Measurements from ENCODE around the gene RIPOR1.

Gene RIPOR1

DNA sequence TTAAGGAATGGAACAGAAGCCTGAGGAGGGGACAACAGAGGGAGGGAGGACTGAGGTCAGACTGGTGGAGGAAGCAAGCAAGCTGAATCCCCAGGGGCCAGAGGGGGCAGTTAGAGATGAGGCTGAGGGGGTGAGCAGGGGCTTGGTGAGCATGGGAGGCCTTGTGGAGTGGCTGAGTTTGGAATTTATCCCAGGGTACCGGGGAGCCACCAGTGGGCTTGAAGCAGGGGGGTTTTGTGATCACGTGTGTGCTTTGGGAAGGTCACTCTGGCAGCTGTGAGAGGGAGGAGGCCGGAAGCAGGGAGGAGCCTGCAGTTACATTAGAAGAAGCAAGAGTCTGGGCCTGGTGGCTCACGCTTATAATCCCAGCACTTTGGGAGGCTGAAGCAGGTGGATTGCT is 23.8 kb downstream of the RIPOR1 start:
- H3F3A ChIP-seq (ENCODE audit: insufficient read depth, low read length), result peaks cover 6% of the 10 kb centered on the region; the same call in 1 of the 2 replicates
- H3K9me2 ChIP-seq (ENCODE audit: low read depth, low read length), result no peaks in the 10 kb centered on the region
- H4K20me1 ChIP-seq (ENCODE audit: insufficient read depth, low read length), result no peaks in the 10 kb centered on the region
- no peak overlapping the region for H2AFZ ChIP-seq (ENCODE audit: low read length)
- H3K27ac ChIP-seq (ENCODE audit: low read depth, low read length, poor library complexity, severe bottlenecking), result peak overlapping the region; percentile 97
- no peak overlapping the region for H3K4me3 ChIP-seq (ENCODE audit: low read depth, low read length, poor library complexity, severe bottlenecking)
- peak overlapping the region; percentile 40; the same call in 1 of the 2 replicates for H3K4me2 ChIP-seq (ENCODE audit: low read length)
- peak overlapping the region; percentile 55 for H3K9ac ChIP-seq (ENCODE audit: low read length)
- TF ChIP-seq EZH2 (IDR thresholded peaks at IDR 0.05; ENCODE audit: borderline replicate concordance, low read length), result no peak
- TF ChIP-seq, protein P1, sequence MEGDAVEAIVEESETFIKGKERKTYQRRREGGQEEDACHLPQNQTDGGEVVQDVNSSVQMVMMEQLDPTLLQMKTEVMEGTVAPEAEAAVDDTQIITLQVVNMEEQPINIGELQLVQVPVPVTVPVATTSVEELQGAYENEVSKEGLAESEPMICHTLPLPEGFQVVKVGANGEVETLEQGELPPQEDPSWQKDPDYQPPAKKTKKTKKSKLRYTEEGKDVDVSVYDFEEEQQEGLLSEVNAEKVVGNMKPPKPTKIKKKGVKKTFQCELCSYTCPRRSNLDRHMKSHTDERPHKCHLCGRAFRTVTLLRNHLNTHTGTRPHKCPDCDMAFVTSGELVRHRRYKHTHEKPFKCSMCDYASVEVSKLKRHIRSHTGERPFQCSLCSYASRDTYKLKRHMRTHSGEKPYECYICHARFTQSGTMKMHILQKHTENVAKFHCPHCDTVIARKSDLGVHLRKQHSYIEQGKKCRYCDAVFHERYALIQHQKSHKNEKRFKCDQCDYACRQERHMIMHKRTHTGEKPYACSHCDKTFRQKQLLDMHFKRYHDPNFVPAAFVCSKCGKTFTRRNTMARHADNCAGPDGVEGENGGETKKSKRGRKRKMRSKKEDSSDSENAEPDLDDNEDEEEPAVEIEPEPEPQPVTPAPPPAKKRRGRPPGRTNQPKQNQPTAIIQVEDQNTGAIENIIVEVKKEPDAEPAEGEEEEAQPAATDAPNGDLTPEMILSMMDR (IDR thresholded peaks at IDR 0.05; ENCODE audit: low read length), result no peak
- H3K36me3 ChIP-seq (ENCODE audit: insufficient read depth, low read length), result peaks cover 5% of the 10 kb centered on the region; the same call in 1 of the 2 replicates
- no peaks in the 10 kb centered on the region for H3K9me3 ChIP-seq (ENCODE audit: low read length)
- H3K27me3 ChIP-seq (ENCODE audit: insufficient read depth, low read length), result no peaks in the 10 kb centered on the region
- H3K79me2 ChIP-seq (ENCODE audit: insufficient read depth, low read length), result no peaks in the 10 kb centered on the region
- peaks cover 95% of the 10 kb centered on the region for H3K4me1 ChIP-seq (ENCODE audit: insufficient read depth, low read length, severe bottlenecking)

DNA sequence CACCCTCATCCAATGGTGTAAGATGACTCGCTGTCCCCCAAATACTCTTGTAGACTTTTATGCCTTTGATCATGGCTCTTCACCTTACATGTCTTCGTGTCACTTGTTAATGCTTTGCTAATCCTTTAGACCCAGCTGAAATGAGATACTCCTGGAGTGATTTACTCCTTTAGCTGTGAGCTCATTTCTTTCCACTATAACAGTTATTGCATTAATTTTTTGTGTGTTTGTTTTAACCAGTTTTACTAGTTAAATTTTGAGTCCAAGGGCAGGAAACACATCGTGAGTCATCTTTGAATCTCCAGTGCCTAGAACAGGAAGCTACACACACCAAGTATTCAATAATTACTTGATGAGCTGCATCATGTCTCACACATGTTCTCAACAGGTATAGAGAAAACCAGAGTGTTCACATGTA is 27.2 kb downstream of the RIPOR1 start:
- H3K4me1 ChIP-seq (ENCODE audit: insufficient read depth, low read length, severe bottlenecking), result peaks cover 94% of the 10 kb centered on the region

DNA sequence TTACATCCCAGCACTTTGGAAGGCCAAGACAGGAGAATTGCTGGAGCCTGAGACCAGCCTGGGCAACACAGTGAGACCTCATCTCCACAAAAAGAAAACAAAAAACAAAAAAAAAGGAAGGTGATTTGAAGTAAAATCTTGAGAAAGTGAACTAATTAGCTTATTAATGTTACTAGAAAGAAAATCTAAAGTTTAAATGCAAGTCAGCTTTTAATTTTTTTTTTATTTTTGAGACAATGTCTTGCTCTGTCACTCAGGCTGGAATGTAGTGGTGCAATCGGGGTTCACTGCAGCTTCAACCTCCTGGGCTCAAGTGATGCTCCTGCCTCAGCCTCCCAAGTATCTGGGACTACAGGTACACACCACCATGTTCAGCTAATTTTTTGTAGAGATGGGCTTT is 30.2 kb downstream of the RIPOR1 start:
- Histone ChIP-seq H3K27me3 (ENCODE audit: insufficient read depth, low read length) (no peaks in the 10 kb centered on the region), H3K27ac (ENCODE audit: low read depth, low read length, poor library complexity, severe bottlenecking) (peak overlapping the region; percentile 47), H3K36me3 (ENCODE audit: insufficient read depth, low read length) (no peaks in the 10 kb centered on the region; the same call in 1 of the 2 replicates), H3K9ac (ENCODE audit: low read length) (no peak overlapping the region; the same call in 1 of the 2 replicates), H3K9me3 (ENCODE audit: low read length) (no peaks in the 10 kb centered on the region), H3K79me2 (ENCODE audit: insufficient read depth, low read length) (peaks cover 30% of the 10 kb centered on the region), H3K4me1 (ENCODE audit: insufficient read depth, low read length, severe bottlenecking) (peaks cover 71% of the 10 kb centered on the region), H4K20me1 (ENCODE audit: insufficient read depth, low read length) (no peaks in the 10 kb centered on the region), H3K9me2 (ENCODE audit: low read depth, low read length) (no peaks in the 10 kb centered on the region), H3F3A (ENCODE audit: insufficient read depth, low read length) (no peaks in the 10 kb centered on the region), H2AFZ (ENCODE audit: low read length) (no peak overlapping the region), H3K4me2 (ENCODE audit: low read length) (peak overlapping the region; percentile 38; the same call in 1 of the 2 replicates), H3K4me3 (ENCODE audit: low read depth, low read length, poor library complexity, severe bottlenecking) (no peak overlapping the region)
- TF ChIP-seq, protein P1 (IDR thresholded peaks at IDR 0.05; ENCODE audit: low read length), result no peak
- TF ChIP-seq EZH2 (IDR thresholded peaks at IDR 0.05; ENCODE audit: borderline replicate concordance, low read length), result no peak

More for the DNA sequence above, 27.2 kb downstream of the RIPOR1 start:
- H3K4me2 ChIP-seq (ENCODE audit: low read length), result no peak overlapping the region
- H3F3A ChIP-seq (ENCODE audit: insufficient read depth, low read length), result peaks cover 6% of the 10 kb centered on the region; the same call in 1 of the 2 replicates
- no peaks in the 10 kb centered on the region; the same call in 1 of the 2 replicates for H3K36me3 ChIP-seq (ENCODE audit: insufficient read depth, low read length)
- H3K79me2 ChIP-seq (ENCODE audit: insufficient read depth, low read length), result peaks cover 18% of the 10 kb centered on the region
- H4K20me1 ChIP-seq (ENCODE audit: insufficient read depth, low read length), result no peaks in the 10 kb centered on the region
- no peak overlapping the region; the same call in 1 of the 2 replicates for H3K9ac ChIP-seq (ENCODE audit: low read length)
- H3K9me2 ChIP-seq (ENCODE audit: low read depth, low read length), result no peaks in the 10 kb centered on the region
- H2AFZ ChIP-seq (ENCODE audit: low read length), result no peak overlapping the region
- H3K9me3 ChIP-seq (ENCODE audit: low read length), result no peaks in the 10 kb centered on the region
- H3K4me3 ChIP-seq (ENCODE audit: low read depth, low read length, poor library complexity, severe bottlenecking), result no peak overlapping the region
- TF ChIP-seq, protein P1 (IDR thresholded peaks at IDR 0.05; ENCODE audit: low read length), result no peak
- no peak for TF ChIP-seq EZH2 (IDR thresholded peaks at IDR 0.05; ENCODE audit: borderline replicate concordance, low read length)
- no peaks in the 10 kb centered on the region for H3K27me3 ChIP-seq (ENCODE audit: insufficient read depth, low read length)
- peak overlapping the region; percentile 72 for H3K27ac ChIP-seq (ENCODE audit: low read depth, low read length, poor library complexity, severe bottlenecking)
